Mesodermal cell (in vitro differentiated cells): Measurements from ENCODE around the gene FOXP1.

Source experiments
- H3K27ac ChIP-seq: 2 replicates; pipeline ENCODE4 v1.7.0; 2013; ENCODE audit warnings: mild to moderate bottlenecking, low read depth, low read length, moderate library complexity; ENCODE audit not compliant: severe bottlenecking
- H3K36me3 ChIP-seq: 2 replicates; pipeline ENCODE4 v1.7.1; 2013; ENCODE audit warnings: mild to moderate bottlenecking, low read length, moderate library complexity; ENCODE audit not compliant: control insufficient read depth, insufficient read depth
- H3K4me1 ChIP-seq: one replicate; pipeline ENCODE4 v1.7.1; 2013; ENCODE audit warnings: mild to moderate bottlenecking, low read length; ENCODE audit not compliant: insufficient read depth, control insufficient read depth, poor library complexity, severe bottlenecking
- H3K4me3 ChIP-seq: 2 replicates; pipeline ENCODE4 v1.7.0; 2013; ENCODE audit warnings: low read length, control low read depth, mild to moderate bottlenecking; ENCODE audit not compliant: insufficient read depth, poor library complexity, severe bottlenecking; ENCODE audit errors: extremely low read depth
- H3K9me3 ChIP-seq: 2 replicates; pipeline ENCODE4 v1.7.1; 2013; ENCODE audit warnings: mild to moderate bottlenecking, low read length, moderate library complexity; ENCODE audit not compliant: control insufficient read depth
- WGBS, 2 experiments: methylation state at CpG; one replicate each; pipeline ENCODE4 v1.1.5; 2013; ENCODE audit warnings: missing lambda C conversion rate in 2 of 2; ENCODE audit not compliant: insufficient coverage in 2 of 2; 5-methylcytosine and 5-hydroxymethylcytosine counted together

Gene FOXP1

DNA sequence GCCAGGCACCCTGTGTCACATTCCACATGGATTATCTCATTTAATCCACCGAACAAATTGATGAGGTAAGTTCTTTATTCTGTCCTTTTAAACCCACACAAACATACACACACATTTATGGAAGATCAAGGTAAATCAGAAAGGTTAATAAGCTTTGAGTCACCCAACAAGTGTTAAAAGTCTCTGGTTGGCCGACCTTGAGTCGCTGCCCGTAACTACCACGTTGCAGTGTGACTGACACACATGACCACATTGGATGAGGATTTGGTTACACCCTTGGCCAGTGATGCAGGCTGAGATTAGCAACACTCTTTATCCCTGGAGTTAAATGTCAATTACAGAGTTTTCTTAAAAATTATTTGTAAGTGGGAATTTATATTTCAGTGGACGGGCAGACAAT lies 19.2 kb downstream of the FOXP1 start:
- Histone ChIP-seq H3K36me3 (no peaks in the 10 kb centered on the region), H3K9me3 (no peaks in the 10 kb centered on the region), H3K4me3 (no peak overlapping the region), H3K4me1 (no peaks in the 10 kb centered on the region), H3K27ac (no peak overlapping the region)
- 90% methylated on average over 4 to 5 of the region's 6 CpGs for WGBS, 2 experiments

GRCh38 chr3:71563827-71564226 lies 19.7 kb downstream of the FOXP1 start:
- WGBS, 2 experiments, result 80 to 92% methylated on average over 1 to 3 of the region's 3 CpGs
- no peaks in the 10 kb centered on the region for H3K4me1 ChIP-seq
- H3K27ac ChIP-seq, result no peak overlapping the region
- no peaks in the 10 kb centered on the region for H3K9me3 ChIP-seq
- H3K36me3 ChIP-seq, result no peaks in the 10 kb centered on the region
- H3K4me3 ChIP-seq, result no peak overlapping the region

DNA sequence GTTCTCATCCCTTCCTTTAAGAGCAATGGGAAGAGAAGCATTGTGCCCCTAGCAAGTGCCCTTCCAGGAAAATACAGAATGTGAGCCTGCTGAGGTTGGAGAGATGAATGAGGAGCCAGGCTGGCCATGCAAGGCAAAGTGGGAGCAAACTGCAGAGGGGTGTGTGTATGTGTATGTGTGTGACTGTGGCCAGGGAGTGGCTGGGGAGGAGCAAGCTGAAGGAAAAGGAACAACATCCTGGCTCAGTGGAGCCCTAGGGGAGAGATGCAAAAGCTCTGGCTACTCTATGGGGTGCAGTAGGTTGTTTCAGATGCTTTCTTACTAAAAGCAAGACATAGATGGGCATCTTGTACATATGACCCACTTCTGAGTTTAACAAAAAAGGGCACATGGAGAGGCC lies 20.6 kb downstream of the FOXP1 start:
- Histone ChIP-seq H3K4me1 (no peaks in the 10 kb centered on the region), H3K9me3 (no peaks in the 10 kb centered on the region), H3K27ac (no peak overlapping the region), H3K4me3 (no peak overlapping the region), H3K36me3 (no peaks in the 10 kb centered on the region)

DNA sequence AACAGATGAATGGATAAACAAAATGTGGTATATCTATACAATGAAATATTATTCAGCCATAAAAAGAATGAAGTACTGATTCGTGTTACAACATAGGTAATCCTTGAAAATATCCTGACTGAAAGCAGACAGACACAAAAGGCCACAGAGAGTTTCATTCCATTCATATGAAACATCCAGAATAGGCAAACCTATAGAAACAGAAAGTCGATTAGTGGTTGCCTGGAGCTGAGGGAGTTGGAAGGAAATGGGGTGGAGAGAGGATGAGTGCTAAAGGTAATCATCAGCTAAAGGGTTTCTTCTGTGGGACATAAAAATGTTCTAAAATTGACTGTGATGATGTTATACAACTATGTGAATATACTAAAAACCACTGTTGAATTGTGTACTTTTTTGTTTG lies 22.9 kb downstream of the FOXP1 start:
- Histone ChIP-seq H3K4me1 (no peaks in the 10 kb centered on the region), H3K36me3 (no peaks in the 10 kb centered on the region), H3K4me3 (no peak overlapping the region), H3K9me3 (no peaks in the 10 kb centered on the region), H3K27ac (no peak overlapping the region)
- 100% methylated on average over 1 of the region's 2 CpGs; no CpG with 5 or more reads in 1 of the 2 experiments for WGBS, 2 experiments

GRCh38 chr3:71559578-71560162 lies 23.9 kb downstream of the FOXP1 start:
- Histone ChIP-seq H3K9me3 (no peaks in the 10 kb centered on the region), H3K4me3 (no peak overlapping the region), H3K4me1 (no peaks in the 10 kb centered on the region), H3K27ac (no peak overlapping the region), H3K36me3 (no peaks in the 10 kb centered on the region)
- 85 to 93% methylated on average over 3 to 4 of the region's 4 CpGs for WGBS, 2 experiments

DNA sequence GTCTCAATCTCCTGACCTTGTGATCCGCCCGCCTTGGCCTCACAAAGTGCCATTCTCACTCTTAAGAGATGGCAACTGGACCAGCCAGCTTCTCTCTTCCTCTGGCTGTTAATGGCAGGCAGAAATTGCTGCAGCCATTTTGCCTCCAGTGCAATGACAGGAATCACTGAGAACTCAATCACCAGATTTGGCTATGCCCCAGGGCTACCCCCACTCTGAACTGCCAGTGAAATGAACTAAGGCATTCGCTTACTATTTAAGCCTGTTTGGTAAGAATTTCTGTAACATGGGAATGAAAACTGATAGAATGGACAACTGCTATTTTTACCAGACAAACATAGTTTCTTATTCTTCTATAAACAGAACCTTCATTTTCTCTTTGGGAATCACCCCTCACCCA lies 24.5 kb downstream of the FOXP1 start:
- WGBS, 2 experiments, result 94% methylated on average over 2 of the region's 3 CpGs; no CpG with 5 or more reads in 1 of the 2 experiments
- Histone ChIP-seq H3K4me3 (no peak overlapping the region), H3K27ac (no peak overlapping the region), H3K36me3 (no peaks in the 10 kb centered on the region), H3K4me1 (no peaks in the 10 kb centered on the region), H3K9me3 (no peaks in the 10 kb centered on the region)

DNA sequence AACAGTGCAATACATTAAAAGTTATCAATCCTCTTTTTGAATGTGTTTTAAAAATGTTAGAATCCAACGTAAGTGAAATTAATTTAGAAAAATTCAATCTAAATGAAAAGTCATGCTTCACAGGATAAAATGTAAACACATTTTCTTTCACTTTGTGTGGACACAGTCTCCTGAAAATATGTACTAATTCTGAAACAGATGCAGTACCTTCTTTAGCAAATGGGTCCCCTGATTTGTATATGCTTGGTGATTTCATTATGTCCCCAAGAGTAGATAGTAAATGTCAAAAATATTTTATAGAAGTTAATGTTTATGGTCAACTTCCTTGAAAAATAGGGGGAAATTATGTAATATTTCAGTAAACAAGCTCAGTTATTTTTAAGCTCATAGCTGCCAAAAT lies 28.9 kb downstream of the FOXP1 start:
- Histone ChIP-seq H3K4me3 (no peak overlapping the region), H3K36me3 (no peaks in the 10 kb centered on the region), H3K4me1 (no peaks in the 10 kb centered on the region), H3K9me3 (no peaks in the 10 kb centered on the region), H3K27ac (no peak overlapping the region)
- WGBS, 2 experiments, result no CpG with 5 or more reads among the region's 1 CpG

GRCh38 chr3:71551311-71551919 lies 32.1 kb downstream of the FOXP1 start:
- Histone ChIP-seq H3K4me3 (no peak overlapping the region), H3K9me3 (no peaks in the 10 kb centered on the region), H3K4me1 (no peaks in the 10 kb centered on the region), H3K27ac (no peak overlapping the region), H3K36me3 (no peaks in the 10 kb centered on the region)
- WGBS, 2 experiments, result 100% methylated on average over 1 of the region's 3 CpGs; no CpG with 5 or more reads in 1 of the 2 experiments

GRCh38 chr3:71549951-71550350 lies 33.6 kb downstream of the FOXP1 start:
- no peaks in the 10 kb centered on the region for H3K9me3 ChIP-seq
- H3K4me1 ChIP-seq, result no peaks in the 10 kb centered on the region
- H3K4me3 ChIP-seq, result no peak overlapping the region
- H3K27ac ChIP-seq, result no peak overlapping the region
- 87 to 94% methylated on average over 3 to 6 of the region's 7 CpGs for WGBS, 2 experiments
- no peaks in the 10 kb centered on the region for H3K36me3 ChIP-seq

DNA sequence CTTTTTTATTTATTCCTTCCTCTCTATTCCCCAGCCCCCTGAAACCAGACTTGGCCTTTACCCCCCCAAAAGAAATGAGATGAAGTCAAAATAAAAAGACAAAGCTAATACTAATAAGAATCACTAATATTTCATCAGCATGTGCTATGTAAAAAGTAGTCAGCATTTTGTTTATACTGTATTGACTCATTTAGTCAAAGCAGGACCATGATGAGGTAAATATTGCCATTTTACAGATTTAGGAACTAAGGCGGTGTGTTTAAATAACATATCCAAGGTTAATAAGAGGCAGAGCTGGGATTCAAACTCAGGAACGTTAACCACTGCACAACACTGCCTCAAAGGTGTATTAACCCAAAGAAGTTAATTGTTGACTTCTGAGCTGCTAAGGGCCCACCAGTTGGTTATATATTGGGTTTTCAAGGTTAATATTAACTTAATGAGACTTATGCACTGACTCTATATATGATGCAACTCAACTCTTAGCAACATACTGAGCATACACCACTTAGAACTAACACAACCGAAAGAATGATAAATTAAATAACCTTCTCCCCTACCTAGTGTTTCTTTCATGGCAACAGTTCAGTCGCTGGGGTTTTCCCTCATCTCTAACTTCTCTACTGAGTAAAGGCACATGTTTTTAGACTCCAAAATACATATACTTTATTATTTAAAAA lies 34.7 kb downstream of the FOXP1 start:
- Histone ChIP-seq H3K9me3 (no peaks in the 10 kb centered on the region), H3K27ac (no peak overlapping the region), H3K36me3 (no peaks in the 10 kb centered on the region), H3K4me3 (no peak overlapping the region), H3K4me1 (no peaks in the 10 kb centered on the region)
- WGBS, 2 experiments, result 91 to 100% methylated on average over 2 to 3 of the region's 4 CpGs
